Testis (tissue), 2 donors: ENCODE measurements around the gene TBX10.

Experiments used
- CTCF ChIP-seq, 3 experiments: fragments of 450-650 bp in 2 of 3; fragments of 200-600 bp in 1 of 3; sonication (generic) in 1 of 3; IDR thresholded peaks; one replicate each; pipeline ENCODE4 v1.5.1; 2016 to 2019; ENCODE audit warnings: antibody characterized with exemption in 3 of 3, mild to moderate bottlenecking in 2 of 3, moderate library complexity in 1 of 3
- POLR2A ChIP-seq: fragments of 450-650 bp; IDR thresholded peaks from one replicate; pipeline ENCODE4 v1.6.1; 2017; ENCODE audit warnings: antibody characterized with exemption, mild to moderate bottlenecking, moderate library complexity

- TF ChIP-seq CTCF (IDR thresholded peaks at IDR 0.05) (no peak), POLR2A (no peak)
These were observed 33.5 kb downstream of the TBX10 start for GRCh38 chr11:67606093-67606491.
